HepG2 (cell line): ENCODE measurements around the gene MT1F. TPM values are rescaled to one million over a fixed set of nuclear protein-coding genes. Genes with fewer than 3 reads are reported as not detected.

Experiments
- ADNP ChIP-seq: sonication (generic); formaldehyde crosslinking; IDR thresholded peaks from 2 replicates; pipeline ENCODE4 v1.4.0; 2020; ENCODE audit warnings: missing genetic modification reagents
- ARID2 ChIP-seq: sonication (generic); formaldehyde crosslinking; IDR thresholded peaks from 2 replicates; pipeline ENCODE4 v1.8.1; 2022; ENCODE audit warnings: mild to moderate bottlenecking, missing genetic modification reagents, borderline replicate concordance
- GATAD1 ChIP-seq: IDR thresholded peaks from 2 replicates; pipeline ENCODE4 v1.6.1; 2016; ENCODE audit warnings: missing genetic modification reagents, missing compliant biosample characterization
- IKZF1 ChIP-seq: fragments of 450-650 bp; IDR thresholded peaks from 2 replicates; pipeline ENCODE4 v1.7.1; 2016
- JUNB ChIP-seq: sonication (generic); formaldehyde crosslinking; IDR thresholded peaks from 2 replicates; pipeline ENCODE4 v1.8.0; 2022; ENCODE audit warnings: missing genetic modification reagents, mild to moderate bottlenecking, borderline replicate concordance
- KDM5B ChIP-seq: sonication (generic); formaldehyde crosslinking; IDR thresholded peaks from 2 replicates; pipeline ENCODE4 v1.4.0; 2020; ENCODE audit warnings: missing genetic modification reagents, mild to moderate bottlenecking, borderline replicate concordance
- KMT2A ChIP-seq: sonication (generic); formaldehyde crosslinking; IDR thresholded peaks from 2 replicates; pipeline ENCODE4 v1.4.0; 2020; ENCODE audit warnings: missing genetic modification reagents
- NFE2L1 ChIP-seq: sonication (generic); formaldehyde crosslinking; IDR thresholded peaks from 2 replicates; pipeline ENCODE4 v1.4.0; 2020; ENCODE audit warnings: missing genetic modification reagents, mild to moderate bottlenecking, borderline replicate concordance
- RNF2 ChIP-seq: fragments of 450-650 bp; conservative IDR thresholded peaks from 2 replicates; pipeline ENCODE4 v1.6.1; 2016; ENCODE audit warnings: low read depth
- STAT5B ChIP-seq: sonication (generic); formaldehyde crosslinking; IDR thresholded peaks from 2 replicates; pipeline ENCODE4 v1.4.0; 2020; ENCODE audit warnings: missing genetic modification reagents
- ZNF333 ChIP-seq: sonication (generic); formaldehyde crosslinking; IDR thresholded peaks from 2 replicates; pipeline ENCODE4 v1.4.0; 2020; ENCODE audit warnings: mild to moderate bottlenecking, missing genetic modification reagents, borderline replicate concordance
- ZNF543 ChIP-seq: sonication (generic); formaldehyde crosslinking; IDR thresholded peaks from 2 replicates; pipeline ENCODE4 v1.4.0; 2020; ENCODE audit warnings: mild to moderate bottlenecking, missing genetic modification reagents
- ZNF556 ChIP-seq: sonication (generic); formaldehyde crosslinking; IDR thresholded peaks from 2 replicates; pipeline ENCODE4 v1.4.0; 2020; ENCODE audit warnings: mild to moderate bottlenecking, missing genetic modification reagents, borderline replicate concordance
- ZNF569 ChIP-seq: sonication (generic); formaldehyde crosslinking; IDR thresholded peaks from 2 replicates; pipeline ENCODE4 v1.5.0; 2020; ENCODE audit warnings: mild to moderate bottlenecking, missing genetic modification reagents, moderate library complexity, borderline replicate concordance
- ZNF790 ChIP-seq: sonication (generic); formaldehyde crosslinking; IDR thresholded peaks from 2 replicates; pipeline ENCODE4 v1.8.0; 2022; ENCODE audit warnings: missing genetic modification reagents, mild to moderate bottlenecking, borderline replicate concordance
- polyA plus RNA-seq, 8 experiments: library from polyadenylated mRNA; depleted of rRNA in 3 of 8; stranded (reverse) in 7 of 8; unstranded in 1 of 8; fragments of >200 nt; fragmentation: Illumina TruSeq in 4 of 8; extraction: Trizol in 4 of 8; gene quantifications; 2 replicates each; pipeline versions ENCODE4 v1.2.1 to v1.2.3, GENCODE V29; 2011 to 2016; ENCODE audit warnings: low read depth in 4 of 8, missing spikeins in 1 of 8, mixed read lengths in 1 of 8; ENCODE audit not compliant: insufficient read depth in 1 of 8
- total RNA-seq, 5 experiments: library from RNA; depleted of rRNA; stranded (reverse); fragments of >200 nt; fragmentation: Illumina TruSeq; extraction: Trizol; gene quantifications; 2 replicates each; pipeline ENCODE4 v1.2.3, GENCODE V29; 2016; ENCODE audit warnings: low read depth in 1 of 5
- TF ChIP-seq, protein P1 (sequence below): sonication (generic); formaldehyde crosslinking; IDR thresholded peaks from 2 replicates; pipeline ENCODE4 v1.4.0; 2020; ENCODE audit warnings: missing genetic modification reagents
- TF ChIP-seq, protein P2 (sequence below): IDR thresholded peaks from 2 replicates; pipeline ENCODE4 v1.4.0; 2020; ENCODE audit warnings: mild to moderate bottlenecking, missing genetic modification reagents
- TF ChIP-seq, protein P3 (sequence below): sonication (generic); formaldehyde crosslinking; IDR thresholded peaks from 2 replicates; pipeline ENCODE4 v1.4.0; 2020; ENCODE audit warnings: missing genetic modification reagents, borderline replicate concordance

Gene MT1F
- total and polyA plus RNA-seq, 2 of the 13 experiments (the other 11 are each of a cell fraction or from before 2014, with no cell fraction given), result 1.9 to 169 TPM

DNA sequence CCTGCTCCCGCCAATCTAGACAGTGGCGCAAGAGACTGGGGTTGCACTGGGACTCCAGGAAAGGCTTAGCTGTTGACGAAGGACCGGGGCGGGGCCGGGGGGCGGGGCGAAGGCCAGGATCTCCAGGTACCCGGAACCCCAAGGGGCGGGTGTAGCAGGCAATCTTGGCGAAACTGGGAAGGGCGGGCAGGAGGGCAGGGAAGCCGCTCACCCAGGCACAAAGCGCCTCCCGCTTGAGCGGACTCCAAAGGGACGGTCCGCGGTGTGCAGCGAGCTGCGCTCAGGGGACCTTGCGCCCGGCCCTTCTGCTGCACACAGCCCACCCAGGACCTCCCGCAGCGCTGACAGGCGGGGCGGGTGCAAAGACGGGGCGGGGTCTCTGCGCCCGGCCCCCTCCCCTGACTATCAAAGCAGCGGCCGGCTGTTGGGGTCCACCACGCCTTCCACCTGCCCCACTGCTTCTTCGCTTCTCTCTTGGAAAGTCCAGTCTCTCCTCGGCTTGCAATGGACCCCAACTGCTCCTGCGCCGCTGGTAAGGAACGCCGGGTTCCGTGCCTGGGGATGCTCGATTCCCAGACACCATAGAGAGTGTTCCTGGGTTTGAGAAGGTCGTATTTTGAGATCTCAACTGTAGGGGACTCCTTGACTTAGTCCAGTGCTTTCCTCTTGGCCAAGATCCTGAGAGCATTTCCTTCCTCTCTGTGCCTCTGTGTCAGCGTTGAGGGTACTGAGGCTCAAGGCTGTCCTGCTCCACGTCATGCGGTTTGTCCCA, at the start of gene MT1F (continued):
- TF ChIP-seq, protein P1, sequence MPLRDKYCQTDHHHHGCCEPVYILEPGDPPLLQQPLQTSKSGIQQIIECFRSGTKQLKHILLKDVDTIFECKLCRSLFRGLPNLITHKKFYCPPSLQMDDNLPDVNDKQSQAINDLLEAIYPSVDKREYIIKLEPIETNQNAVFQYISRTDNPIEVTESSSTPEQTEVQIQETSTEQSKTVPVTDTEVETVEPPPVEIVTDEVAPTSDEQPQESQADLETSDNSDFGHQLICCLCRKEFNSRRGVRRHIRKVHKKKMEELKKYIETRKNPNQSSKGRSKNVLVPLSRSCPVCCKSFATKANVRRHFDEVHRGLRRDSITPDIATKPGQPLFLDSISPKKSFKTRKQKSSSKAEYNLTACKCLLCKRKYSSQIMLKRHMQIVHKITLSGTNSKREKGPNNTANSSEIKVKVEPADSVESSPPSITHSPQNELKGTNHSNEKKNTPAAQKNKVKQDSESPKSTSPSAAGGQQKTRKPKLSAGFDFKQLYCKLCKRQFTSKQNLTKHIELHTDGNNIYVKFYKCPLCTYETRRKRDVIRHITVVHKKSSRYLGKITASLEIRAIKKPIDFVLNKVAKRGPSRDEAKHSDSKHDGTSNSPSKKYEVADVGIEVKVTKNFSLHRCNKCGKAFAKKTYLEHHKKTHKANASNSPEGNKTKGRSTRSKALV (CRISPR knock-in tag), result peak; percentile 97
- no peak for TF ChIP-seq ZNF569 (CRISPR knock-in tag)
- TF ChIP-seq KMT2A (CRISPR knock-in tag), result no peak
- 0 out of 2 replicates have a peak, but pooled peaks have one; percentile 60 for TF ChIP-seq KDM5B (CRISPR knock-in tag)
- TF ChIP-seq ZNF543 (CRISPR knock-in tag), result no peak
- no peak for TF ChIP-seq ARID2 (CRISPR knock-in tag)
- no peak for TF ChIP-seq NFE2L1 (CRISPR knock-in tag)
- TF ChIP-seq ZNF790 (CRISPR knock-in tag), result no peak
- no peak for TF ChIP-seq STAT5B (CRISPR knock-in tag)
- peak; percentile 75 for TF ChIP-seq ZNF333 (CRISPR knock-in tag)
- TF ChIP-seq, protein P2, sequence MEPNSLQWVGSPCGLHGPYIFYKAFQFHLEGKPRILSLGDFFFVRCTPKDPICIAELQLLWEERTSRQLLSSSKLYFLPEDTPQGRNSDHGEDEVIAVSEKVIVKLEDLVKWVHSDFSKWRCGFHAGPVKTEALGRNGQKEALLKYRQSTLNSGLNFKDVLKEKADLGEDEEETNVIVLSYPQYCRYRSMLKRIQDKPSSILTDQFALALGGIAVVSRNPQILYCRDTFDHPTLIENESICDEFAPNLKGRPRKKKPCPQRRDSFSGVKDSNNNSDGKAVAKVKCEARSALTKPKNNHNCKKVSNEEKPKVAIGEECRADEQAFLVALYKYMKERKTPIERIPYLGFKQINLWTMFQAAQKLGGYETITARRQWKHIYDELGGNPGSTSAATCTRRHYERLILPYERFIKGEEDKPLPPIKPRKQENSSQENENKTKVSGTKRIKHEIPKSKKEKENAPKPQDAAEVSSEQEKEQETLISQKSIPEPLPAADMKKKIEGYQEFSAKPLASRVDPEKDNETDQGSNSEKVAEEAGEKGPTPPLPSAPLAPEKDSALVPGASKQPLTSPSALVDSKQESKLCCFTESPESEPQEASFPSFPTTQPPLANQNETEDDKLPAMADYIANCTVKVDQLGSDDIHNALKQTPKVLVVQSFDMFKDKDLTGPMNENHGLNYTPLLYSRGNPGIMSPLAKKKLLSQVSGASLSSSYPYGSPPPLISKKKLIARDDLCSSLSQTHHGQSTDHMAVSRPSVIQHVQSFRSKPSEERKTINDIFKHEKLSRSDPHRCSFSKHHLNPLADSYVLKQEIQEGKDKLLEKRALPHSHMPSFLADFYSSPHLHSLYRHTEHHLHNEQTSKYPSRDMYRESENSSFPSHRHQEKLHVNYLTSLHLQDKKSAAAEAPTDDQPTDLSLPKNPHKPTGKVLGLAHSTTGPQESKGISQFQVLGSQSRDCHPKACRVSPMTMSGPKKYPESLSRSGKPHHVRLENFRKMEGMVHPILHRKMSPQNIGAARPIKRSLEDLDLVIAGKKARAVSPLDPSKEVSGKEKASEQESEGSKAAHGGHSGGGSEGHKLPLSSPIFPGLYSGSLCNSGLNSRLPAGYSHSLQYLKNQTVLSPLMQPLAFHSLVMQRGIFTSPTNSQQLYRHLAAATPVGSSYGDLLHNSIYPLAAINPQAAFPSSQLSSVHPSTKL (CRISPR knock-in tag), result no peak; the same call in 1 of the 2 replicates
- TF ChIP-seq IKZF1, result no peak
- TF ChIP-seq JUNB (CRISPR knock-in tag), result no peak
- TF ChIP-seq, protein P3, sequence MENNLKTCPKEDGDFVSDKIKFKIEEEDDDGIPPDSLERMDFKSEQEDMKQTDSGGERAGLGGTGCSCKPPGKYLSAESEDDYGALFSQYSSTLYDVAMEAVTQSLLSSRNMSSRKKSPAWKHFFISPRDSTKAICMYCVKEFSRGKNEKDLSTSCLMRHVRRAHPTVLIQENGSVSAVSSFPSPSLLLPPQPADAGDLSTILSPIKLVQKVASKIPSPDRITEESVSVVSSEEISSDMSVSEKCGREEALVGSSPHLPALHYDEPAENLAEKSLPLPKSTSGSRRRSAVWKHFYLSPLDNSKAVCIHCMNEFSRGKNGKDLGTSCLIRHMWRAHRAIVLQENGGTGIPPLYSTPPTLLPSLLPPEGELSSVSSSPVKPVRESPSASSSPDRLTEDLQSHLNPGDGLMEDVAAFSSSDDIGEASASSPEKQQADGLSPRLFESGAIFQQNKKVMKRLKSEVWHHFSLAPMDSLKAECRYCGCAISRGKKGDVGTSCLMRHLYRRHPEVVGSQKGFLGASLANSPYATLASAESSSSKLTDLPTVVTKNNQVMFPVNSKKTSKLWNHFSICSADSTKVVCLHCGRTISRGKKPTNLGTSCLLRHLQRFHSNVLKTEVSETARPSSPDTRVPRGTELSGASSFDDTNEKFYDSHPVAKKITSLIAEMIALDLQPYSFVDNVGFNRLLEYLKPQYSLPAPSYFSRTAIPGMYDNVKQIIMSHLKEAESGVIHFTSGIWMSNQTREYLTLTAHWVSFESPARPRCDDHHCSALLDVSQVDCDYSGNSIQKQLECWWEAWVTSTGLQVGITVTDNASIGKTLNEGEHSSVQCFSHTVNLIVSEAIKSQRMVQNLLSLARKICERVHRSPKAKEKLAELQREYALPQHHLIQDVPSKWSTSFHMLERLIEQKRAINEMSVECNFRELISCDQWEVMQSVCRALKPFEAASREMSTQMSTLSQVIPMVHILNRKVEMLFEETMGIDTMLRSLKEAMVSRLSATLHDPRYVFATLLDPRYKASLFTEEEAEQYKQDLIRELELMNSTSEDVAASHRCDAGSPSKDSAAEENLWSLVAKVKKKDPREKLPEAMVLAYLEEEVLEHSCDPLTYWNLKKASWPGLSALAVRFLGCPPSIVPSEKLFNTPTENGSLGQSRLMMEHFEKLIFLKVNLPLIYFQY, result no peak
- TF ChIP-seq ZNF556 (CRISPR knock-in tag), result no peak
- no peak for TF ChIP-seq ADNP (CRISPR knock-in tag)
- no peak for TF ChIP-seq RNF2
- no peak for TF ChIP-seq GATAD1
